Stimulated activated CD8-positive, alpha-beta memory T cell treated with anti-CD3 and anti-CD28 coated beads, Interleukin-2, amount 100 ng/mL, for 48 hours (primary cell): Measurements from ENCODE around the gene NSD1.

ENCODE experiments used
- DNase-seq, 2 donors: peaks; one replicate each; pipeline ENCODE4 v3.0.0-alpha.2; 2020; ENCODE audit warnings: low read depth in 2 of 2

The NSD1 gene

DNA sequence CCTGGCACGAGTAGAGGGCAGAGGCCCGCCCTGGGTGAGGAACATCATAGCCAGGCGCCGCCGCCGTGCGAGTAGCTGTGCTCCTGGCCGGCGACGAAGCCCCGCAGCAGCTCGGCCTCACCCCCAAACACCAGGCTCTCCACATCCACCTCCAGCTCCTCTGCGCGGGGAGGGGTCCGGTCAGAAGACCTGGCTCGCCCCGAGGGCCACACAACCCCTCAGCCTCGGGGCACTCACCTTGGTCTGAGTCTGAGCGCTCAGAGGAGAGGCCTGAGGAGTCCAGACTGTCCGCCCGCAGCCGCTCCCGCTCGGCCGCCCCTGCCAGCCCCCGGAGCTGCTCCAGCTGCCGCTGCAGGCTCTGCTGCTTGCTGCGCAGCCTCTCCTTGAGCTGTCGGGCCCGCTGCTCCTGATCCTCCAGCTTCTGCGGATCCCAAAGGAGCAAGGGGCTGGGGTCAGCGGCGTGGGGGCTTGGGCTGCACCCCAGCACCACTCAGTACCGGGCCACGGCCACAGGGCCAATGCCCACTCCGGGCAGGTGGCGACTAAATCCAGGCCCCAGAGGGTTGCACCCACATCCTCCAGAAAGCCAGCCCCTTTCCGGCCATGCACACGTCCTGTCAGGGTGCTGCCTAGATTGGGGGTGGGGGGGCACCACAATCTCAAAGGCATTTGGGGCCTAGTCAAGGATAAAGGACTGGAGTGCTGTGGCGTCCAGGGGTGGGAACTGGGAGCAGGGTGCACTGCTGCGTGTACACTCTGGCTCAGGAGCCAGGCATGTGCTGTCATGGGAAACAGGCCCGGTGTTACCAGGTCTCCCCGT, 174.2 kb downstream of the NSD1 start:
- DNase-seq: no peak

DNA sequence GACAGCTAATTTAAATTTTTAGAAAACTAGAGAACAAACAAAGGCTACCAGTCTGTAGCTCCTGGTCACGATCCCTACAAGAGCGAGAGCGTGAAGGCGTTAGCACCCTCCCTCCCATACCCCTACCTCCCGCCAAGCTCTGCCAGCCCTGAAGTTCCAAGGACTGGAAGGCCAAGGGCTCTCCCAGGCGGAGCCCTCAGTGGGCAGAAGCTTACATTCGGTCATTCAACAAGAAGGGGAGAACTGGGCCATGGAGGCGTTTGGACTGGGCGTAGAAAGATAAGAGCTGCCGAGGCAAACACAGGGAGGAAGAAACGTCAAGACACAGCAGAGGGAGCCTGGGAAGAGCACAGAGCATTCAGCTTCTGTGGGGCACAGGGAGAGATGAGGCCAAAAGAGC, 175.2 kb downstream of the NSD1 start:
- DNase-seq: no peak

GRCh38 chr5:177309351-177310191, 176.0 kb downstream of the NSD1 start:
- peak; percentile 64 to 66 for DNase-seq

- no peak for DNase-seq
Observed at GRCh38 chr5:177310332-177310731, 176.8 kb downstream of the NSD1 start.

DNA sequence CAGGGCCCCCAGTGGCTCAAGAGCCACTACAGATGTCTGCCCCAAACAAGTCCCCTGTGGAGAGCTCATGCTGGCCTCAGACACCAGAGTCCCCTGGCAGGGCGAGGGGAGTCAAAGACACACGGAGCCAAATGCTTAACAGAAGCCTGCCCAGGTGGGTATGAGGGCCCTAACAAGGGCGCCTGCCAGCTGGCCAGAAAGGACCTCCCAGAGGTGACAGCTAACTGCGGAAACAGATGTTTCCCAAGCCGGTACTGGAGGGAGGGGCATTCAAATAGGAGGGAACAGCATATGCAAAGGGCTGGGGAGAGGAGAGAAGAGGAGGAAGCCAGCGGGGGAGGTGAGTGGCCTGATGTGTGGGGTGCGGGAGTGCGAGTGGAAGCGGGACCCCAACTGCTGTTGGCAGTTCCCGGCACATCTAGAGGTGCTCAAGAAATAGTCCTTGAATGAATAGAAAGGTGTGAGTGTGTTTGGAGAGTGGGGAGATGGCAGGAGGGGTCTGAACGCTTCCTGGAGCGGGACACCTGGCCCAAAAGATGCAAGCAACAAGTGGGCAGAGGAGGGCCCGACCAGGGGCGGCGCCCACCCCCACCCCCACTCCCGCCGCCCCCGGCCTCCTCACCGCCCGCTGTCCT, 177.3 kb downstream of the NSD1 start:
- no peak for DNase-seq

GRCh38 chr5:177311392-177311722, 177.8 kb downstream of the NSD1 start:
- DNase-seq: no peak

DNA sequence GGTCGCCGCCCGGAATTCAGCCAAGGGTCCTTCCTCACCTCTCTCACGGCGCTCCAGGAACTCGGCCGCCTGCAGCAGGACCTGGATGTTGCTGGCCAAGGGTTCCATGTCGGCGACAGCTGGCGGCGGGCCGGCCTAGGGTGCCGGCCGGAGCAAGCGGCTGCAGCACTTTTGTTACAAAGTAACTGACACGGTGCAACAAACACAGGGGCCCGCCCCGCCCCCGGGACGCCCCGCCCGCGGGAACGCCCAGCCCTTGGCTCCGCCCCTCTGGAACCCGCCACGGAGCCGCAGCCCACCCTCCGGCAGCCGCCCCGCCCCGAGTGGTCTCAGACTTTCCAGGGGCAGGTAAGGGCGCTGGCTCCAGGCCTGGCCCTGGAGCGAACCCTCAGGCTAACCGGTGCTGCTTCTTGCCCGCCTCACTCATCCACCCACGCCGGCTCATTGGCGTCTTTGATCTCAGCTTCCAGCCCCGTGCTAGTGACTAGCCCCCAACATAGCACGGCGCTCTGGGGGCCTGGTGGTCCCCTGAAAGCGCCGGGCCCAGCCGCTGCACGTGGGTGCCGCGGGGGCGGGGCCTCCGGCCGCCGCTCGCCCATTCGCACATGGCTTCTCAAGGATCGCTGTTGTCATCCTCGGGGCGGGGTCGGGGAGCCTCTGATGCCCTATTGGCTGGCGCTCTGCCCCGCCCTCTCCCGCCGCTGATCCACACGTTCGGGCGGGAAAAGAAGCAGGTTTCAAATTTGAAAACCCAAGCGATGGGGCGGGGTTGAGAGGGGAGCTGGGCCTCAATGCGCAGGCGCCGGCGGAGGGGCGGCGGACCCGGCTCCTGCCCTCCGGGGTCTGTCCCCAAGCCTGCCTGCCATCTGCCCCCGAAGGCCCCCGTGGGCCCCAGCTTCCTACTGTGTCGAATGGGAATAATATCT, 178.4 kb downstream of the NSD1 start, which contains the start of gene MXD3:
TSS of gene MXD3 (minus strand) at position 176 of the 926 bp plus-strand sequence. CDS start at position 108, 68 bp downstream.
- DNase-seq: peak; percentile 98 to 99

- peak in 1 of 2 donors; percentile 34 for DNase-seq
Observed at GRCh38 chr5:177312649-177313181, 179.1 kb downstream of the NSD1 start.

DNA sequence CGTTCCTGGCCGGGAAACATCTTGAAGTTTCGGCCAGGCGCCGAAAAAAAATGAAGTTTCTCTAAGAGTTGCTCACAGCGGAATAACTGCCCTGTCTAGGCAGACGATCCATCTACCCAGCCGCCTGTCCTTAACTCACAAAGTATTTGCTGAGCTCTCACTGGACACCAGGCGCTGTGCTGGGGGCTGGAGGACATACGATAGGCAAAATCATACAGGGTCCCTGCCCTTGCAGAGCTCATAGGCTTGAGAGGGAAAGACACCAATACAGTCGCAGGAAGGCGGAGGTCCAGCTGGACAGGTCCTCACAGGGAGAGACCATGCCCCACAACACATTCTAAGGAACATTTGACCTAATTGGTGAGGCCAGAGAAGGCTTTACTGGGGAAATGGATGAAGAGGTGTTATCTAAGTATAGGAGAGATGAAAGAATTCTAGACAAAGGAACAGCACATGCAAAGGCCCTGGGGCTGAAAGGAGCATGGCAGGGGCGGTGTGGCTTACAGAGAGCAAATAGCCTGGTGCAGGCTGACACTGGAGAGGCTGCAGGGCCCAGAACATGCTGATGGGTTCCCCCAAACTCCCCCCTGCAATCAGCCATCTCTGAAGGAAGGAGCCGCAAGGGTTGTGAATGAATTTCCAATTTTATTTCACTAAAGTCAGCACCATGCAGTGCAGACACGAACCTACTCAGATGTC, 180.1 kb downstream of the NSD1 start:
- no peak for DNase-seq

DNA sequence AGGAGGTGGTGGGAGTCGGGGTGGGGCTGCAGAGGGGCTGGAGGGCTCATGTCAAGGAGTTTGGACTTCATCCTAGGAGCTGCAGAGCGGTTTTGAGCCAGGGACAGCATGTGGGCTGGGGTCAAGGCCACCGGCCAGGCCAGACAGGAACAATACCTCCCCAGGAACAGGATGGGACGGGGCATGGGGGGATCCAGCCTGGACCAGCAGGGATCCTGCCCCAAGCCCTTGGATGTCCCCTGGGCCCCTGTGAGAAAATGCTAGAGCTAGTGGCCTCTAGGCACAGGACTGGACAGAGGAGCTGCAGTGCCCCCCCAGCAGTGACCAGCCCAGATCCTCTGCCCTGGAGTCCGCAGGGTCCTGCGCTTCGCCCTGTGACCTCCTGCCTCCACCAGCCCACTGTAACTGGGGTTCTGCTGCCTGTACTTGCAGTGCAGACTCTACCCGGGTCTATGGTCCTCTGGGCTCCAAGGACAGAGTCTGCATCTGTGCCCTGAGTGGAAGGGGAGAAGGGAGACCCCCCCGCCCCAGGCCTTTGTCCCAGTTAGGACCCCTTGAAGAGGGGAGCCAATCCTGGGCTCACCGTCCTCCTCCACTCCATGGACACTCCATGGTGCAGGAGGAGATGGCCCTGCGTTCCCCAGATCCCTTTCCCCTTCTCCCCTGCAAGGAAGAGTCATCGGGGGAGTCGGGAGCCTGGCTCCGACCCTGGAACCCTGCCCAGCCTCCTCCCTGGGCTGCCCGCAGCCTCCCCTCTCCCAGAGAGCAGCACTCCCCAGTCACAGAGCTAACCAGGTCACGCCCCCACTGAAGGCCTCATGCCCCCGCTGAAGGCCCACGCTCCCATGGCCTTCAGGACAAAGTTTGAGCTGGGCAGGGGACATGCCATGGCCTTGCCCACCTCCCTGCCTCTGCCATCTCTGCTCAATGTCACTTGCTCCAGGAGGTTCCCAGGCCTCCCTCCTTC, 181.1 kb downstream of the NSD1 start:
- DNase-seq: no peak

- DNase-seq: no peak
Observed at GRCh38 chr5:177315411-177315810, 181.8 kb downstream of the NSD1 start.

- DNase-seq: no peak
Observed at GRCh38 chr5:177316005-177316404, 182.4 kb downstream of the NSD1 start.

GRCh38 chr5:177317959-177318377, 184.4 kb downstream of the NSD1 start:
- peak in 1 of 2 donors; percentile 71 for DNase-seq

GRCh38 chr5:177319913-177320588, 186.5 kb downstream of the NSD1 start:
- DNase-seq: no peak

DNA sequence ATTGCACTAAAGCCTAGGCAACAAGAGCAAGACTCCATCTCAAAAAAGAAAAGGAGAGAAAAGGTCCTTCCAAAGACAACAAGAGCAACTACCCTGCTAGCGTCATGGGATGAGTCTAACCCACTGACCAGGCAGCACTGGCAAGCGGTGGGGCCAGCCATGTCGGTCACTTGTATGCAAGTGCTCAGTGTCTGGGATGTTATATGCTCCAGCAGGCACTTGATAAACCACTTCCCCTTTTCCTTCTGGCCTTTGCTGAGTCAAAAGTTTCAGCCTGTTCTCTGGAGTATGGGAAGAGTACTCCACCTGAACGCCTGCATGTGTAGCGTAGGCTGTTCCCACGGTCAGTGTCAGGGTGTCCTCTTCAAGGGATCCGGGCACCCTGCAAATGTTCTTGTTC, 187.3 kb downstream of the NSD1 start:
- DNase-seq: no peak

- no peak for DNase-seq
Observed at GRCh38 chr5:177325868-177326381, 192.4 kb downstream of the NSD1 start.

- DNase-seq: no peak
Observed at GRCh38 chr5:177327539-177328522, 194.3 kb downstream of the NSD1 start.
